Fibroblast of skin of left biceps (primary cell): ENCODE data around the gene NEDD9.

ENCODE experiments used
- DNase-seq, 2 experiments: peaks; one replicate each; pipeline ENCODE4 v3.0.0-alpha.2; 2013; ENCODE audit warnings: low read depth in 2 of 2

Gene NEDD9

DNA sequence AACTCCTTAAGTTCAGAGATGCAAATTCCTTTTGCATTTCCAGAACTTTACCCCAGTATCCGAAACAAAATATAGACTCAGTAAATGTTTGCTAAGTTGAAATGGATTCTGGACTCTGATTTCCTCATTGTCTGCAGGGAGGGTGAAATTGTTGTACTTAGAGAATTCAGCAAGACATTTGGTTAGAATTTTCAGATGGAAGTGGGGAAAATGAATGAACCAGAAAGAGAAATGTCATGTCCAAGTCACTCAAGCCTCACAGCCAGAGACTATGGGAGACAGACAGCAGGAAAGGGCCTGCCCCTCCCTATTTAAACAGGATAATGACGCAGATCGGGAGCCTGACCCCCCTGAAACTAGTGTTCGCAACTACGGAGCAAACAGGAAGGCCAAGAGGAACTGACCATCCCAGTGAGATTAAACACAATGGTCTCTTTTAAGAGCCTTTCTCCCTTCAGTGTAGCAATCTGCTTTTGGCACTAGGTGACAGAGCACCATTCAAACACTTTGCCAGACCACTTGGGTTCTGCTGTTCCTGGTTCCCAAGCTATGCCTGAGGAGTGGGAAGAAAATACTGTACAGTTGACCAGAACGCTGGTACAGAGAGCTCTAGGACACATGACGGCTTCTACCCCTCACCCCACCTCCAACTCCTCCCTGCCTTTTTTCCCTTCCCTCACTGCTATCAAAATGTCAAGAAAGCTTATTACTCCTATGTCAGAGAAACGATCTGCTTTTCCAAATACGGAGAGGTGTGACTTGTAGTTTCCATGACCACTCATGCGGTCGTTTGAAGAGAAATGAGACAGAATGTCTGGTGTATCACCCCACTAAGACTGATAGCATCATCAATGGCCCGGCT is 13.7 kb downstream of the NEDD9 start:
- no peak for DNase-seq

DNA sequence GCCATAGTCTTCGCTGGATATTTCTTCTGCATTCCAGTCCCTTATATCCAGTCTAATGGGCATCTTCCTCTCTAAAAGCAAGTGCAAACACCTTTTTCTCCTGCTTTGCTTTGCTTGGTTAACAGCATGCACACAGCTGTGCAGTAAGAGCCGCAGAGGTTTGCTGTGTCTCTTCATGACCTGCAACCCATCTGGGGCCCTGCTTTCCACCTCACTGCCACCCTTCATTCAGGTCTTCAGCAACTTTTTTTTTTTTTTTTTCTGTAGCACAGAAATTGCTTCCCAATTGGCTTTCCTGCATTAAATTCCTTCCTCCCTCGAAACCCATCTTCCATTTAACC is 14.4 kb downstream of the NEDD9 start:
- no peak for DNase-seq

DNA sequence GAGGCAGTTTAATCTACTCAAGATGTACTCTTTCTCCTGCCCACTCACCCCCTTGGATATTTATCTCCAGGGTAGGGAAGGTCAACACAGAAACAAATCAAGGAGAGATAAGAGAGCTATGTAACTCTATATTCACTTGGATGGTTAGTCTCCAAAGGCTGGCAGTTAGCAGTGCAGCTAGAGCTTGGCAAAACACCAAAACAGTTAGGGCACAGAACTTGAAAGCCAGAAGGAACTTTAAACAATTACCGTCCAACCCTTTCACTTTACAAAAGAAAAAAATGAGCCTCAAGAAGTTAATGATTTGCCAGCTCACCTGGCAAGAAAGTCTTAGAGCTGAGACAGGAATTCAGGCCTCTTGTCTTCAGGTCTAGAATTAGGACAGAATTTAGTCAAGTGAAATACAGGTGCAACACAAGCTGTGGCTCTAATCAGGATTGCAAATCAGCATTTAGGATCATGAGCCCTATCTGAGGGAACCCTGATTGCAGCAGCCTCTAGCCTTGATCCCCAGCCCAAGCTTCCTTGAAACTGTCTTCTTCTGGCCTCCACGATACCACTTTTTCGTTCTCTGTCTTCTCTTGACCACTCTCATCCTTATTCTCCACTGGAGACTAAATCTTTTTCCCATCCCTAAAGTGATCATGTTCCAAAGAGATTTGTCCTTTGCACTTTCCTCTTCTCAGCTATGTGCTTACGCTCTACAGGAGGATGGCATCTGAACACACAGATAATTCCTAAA is 14.9 kb downstream of the NEDD9 start:
- no peak for DNase-seq

DNA sequence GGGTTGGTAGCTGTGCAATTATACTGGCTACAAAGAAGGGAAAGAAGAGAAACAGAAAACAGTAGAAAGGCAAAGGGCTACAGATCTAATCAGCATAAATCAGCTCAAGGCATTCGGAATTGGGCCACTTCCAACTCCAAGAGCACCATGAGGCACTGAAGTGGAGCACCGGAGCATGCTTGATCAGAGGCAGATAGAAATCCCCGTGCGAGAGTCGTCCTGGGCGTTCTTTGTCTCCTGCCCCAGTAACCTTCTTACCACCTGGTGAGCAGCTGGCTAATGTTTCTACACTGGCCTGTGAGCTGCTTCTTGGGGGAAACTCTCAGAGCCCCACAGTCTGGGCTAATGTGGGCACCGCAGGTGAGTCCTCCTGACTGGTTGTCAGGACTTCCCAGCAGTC is 16.7 kb downstream of the NEDD9 start:
- DNase-seq: no peak

GRCh38 chr6:11214901-11215300 is 17.6 kb downstream of the NEDD9 start:
- DNase-seq: no peak

GRCh38 chr6:11214084-11214833 is 18.2 kb downstream of the NEDD9 start:
- DNase-seq: no peak

GRCh38 chr6:11213422-11214021 is 18.9 kb downstream of the NEDD9 start:
- no peak for DNase-seq

- DNase-seq: no peak
Observed at GRCh38 chr6:11212664-11213063, 19.8 kb downstream of the NEDD9 start.

DNA sequence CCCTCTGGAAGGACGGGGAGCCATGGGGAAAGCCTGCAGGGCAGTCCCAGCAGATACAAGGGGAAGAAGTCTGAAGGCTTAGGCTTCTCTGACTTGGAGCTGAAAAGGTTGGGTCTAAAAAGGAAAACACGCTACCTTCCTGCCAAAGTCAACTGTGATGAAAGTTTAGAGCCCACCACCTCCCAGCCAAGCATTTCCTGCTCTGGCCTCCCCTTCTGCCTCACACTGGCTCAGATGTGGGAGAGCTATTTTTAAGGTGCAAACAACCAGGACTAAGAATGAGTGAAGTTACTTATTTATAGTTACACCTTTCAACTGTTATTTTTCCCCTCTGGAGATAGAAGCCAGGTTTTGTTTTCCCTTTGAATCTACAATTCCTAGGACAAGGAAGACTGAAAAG is 21.2 kb downstream of the NEDD9 start:
- DNase-seq: no peak

- DNase-seq: no peak
Observed at GRCh38 chr6:11210386-11211138, 21.9 kb downstream of the NEDD9 start.

DNA sequence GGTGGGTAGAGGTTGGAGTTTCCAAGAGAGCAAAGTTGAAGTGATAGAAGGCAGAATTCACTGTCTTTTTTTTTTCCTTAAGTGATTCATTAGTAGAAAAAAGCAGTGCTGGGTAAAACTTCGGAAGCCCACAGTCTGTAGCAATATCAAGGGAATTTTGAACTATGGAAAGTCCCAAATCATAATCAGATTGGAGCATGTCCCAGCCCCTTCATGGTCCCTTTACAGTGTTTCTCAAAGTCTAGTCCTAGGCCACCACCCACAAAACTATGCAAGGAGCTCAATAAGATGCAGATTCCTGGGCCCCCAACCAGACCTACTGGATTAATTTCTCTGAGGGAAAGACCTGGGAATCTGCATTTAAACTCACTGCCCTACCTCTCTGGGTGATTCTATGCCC is 22.6 kb downstream of the NEDD9 start:
- DNase-seq: no peak

DNA sequence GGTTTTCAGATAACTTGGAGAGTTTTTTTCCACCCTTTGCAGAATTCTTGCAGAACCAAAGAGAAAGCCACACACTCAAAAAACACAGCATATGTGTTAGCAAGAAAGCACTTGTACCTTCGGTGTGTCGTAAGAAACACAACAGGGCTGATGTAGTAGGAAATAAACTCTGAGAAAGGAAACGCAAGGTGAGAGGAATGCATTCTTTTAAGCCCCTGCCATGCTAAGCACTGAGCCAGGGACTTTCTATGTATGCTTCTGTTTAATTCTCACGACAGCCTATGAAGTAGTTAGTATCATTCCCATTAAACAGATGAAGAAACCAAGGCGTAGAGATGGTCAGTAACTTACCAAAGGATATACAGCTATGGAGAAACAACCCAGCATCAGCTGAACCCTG is 23.1 kb downstream of the NEDD9 start:
- DNase-seq: no peak

- DNase-seq: no peak
Observed at GRCh38 chr6:11208854-11209253, 23.6 kb downstream of the NEDD9 start.

- no peak for DNase-seq
Observed at GRCh38 chr6:11208267-11208666, 24.2 kb downstream of the NEDD9 start.

DNA sequence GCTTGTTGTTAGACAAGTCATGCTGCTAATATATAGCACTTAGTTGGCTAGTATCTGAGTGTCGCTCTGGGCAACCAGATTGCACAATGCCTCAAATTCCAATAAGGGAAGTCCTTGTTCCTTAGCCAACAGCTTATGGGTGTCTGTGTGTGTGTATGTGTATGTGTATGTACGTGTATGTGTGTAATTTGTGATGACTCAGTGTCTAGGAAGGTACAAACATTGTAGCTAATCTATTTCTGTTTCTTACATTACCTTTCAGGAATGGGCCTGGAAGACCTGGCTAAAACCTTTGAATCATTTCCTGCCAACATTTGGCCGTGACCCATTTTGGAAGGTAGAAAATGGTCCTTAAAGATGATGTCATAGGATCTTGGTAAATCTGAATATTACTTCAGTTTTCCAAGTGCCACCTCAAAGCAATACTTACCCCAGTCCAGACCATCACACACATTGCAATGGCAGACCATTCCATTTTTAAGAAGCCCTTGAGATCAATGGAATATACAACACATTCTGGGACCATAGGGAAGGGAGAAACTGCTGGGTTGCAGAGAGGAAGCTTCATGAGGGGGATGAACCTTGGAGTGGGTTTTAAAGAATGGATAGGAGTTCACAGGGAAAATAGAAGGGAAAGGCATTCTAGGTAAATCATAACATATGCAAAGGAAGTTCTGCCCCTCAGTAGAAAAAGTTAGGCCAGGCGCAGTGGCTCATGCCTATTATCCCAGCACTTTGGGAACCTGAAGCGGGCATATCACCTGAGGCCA is 25.1 kb downstream of the NEDD9 start:
- peak; percentile 98 to 99 for DNase-seq

- DNase-seq: no peak
Observed at GRCh38 chr6:11206576-11206975, 25.9 kb downstream of the NEDD9 start.

DNA sequence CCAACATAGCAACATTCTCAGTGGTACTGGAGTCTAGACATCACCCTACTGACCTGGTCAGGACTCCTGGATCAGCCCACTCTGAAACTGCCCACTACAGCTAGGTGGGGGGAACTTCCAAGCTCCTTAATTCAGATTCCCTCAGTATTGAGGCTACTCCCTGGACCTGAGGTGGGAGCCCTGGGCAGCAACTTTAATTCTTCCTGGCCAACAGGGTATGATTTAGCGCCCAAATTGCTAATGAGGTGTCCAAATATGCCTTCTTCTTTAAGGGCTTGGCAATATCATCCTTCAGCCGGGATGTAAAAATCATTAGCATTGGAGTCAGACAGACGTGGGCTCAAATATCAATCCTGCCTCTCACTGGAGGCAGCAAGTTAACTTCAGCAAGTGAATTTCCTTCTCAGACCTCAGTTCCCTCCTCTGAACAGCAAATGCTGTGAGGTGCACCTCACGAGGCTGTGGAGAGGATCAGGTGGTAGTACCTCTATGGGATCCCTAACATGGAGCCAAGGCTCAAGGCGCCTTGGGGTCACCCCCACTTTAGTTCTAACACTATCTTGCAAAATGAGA is 27.6 kb downstream of the NEDD9 start:
- DNase-seq: no peak

GRCh38 chr6:11204005-11204399 is 28.5 kb downstream of the NEDD9 start:
- DNase-seq: no peak

DNA sequence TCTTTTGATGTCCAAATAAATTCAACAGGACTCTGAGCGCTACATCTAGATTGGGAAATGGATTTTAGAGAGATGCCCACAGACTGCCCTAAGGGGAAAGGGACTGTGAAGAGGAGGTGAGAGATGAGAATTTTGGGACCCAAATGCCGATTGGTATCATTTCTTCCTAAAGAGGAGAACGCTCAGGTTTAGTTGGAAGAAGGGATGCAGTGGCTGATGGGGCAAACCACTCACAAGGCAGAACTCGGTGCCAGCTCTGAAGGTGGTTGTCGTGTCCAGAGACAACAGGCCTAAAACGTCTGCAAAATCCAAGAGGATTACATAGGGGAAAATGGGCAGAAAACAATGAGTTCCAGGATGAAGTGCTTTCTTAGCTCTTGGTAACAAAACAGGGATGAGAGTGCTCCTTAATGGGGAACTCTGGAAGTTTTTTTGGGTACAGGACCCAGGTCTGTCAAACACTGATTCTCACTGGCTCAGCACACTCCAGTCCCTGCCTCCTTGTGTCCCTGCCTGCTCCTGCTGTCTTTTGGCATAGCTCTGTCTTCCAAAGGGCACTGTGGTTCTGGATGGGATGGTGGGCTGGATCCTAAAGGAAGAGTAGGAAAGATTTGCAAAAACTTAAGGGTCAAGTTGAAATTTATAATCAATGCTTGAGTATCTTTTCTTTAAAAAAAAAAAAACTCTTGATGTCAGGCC is 29.0 kb downstream of the NEDD9 start:
- no peak for DNase-seq
